Uterus (tissue), 2 donors: Measurements from ENCODE around the gene XYLT1.

Experiments
- CTCF ChIP-seq, 4 experiments: fragments of 200-600 bp in 2 of 4; fragments of 450-650 bp in 2 of 4; sonication (generic) in 2 of 4; IDR thresholded peaks; one replicate each; pipeline ENCODE4 v1.5.1; 2016 to 2019; ENCODE audit warnings: antibody characterized with exemption in 4 of 4, mild to moderate bottlenecking in 2 of 4, moderate library complexity in 1 of 4
- POLR2A ChIP-seq, 2 donors: fragments of 450-650 bp; IDR thresholded peaks; one replicate each; pipeline ENCODE4 v1.6.1; 2016; ENCODE audit warnings: antibody characterized with exemption in 2 of 2, mild to moderate bottlenecking in 1 of 2, moderate library complexity in 1 of 2

- TF ChIP-seq CTCF (IDR thresholded peaks at IDR 0.05) (no peak), POLR2A (IDR thresholded peaks at IDR 0.05) (no peak)
Observed at GRCh38 chr16:17323171-17323570, 147.6 kb downstream of the XYLT1 start.
